ENCODE measurements around the gene TRIO.

- TF ChIP-seq ZFP30 (CRISPR knock-in tag; IDR thresholded peaks at IDR 0.05) = no peak
- no peak for TF ChIP-seq PPARA (CRISPR knock-in tag; IDR thresholded peaks at IDR 0.05; ENCODE audit: borderline replicate concordance)
- no peak for TF ChIP-seq CSDC2 (CRISPR knock-in tag; IDR thresholded peaks at IDR 0.05)
- TF ChIP-seq POU6F1 (CRISPR knock-in tag; IDR thresholded peaks at IDR 0.05; ENCODE audit: borderline replicate concordance, low read depth) = no peak
- TF ChIP-seq TOX (CRISPR knock-in tag; IDR thresholded peaks at IDR 0.05; ENCODE audit: borderline replicate concordance) = no peak; the same call in 1 of the 2 replicates
- TF ChIP-seq RARB (CRISPR knock-in tag; IDR thresholded peaks at IDR 0.05) = no peak
- no peak for TF ChIP-seq CSRNP3 (CRISPR knock-in tag; IDR thresholded peaks at IDR 0.05)
- no peak for TF ChIP-seq ZFP3 (CRISPR knock-in tag; IDR thresholded peaks at IDR 0.05)
- TF ChIP-seq ZNF565 (CRISPR knock-in tag; conservative IDR thresholded peaks at IDR 0.05; ENCODE audit: low read depth) = no peak
- no peak for TF ChIP-seq PATZ1 (CRISPR knock-in tag; IDR thresholded peaks at IDR 0.05; ENCODE audit: borderline replicate concordance)
- TF ChIP-seq CREB5 (CRISPR knock-in tag; IDR thresholded peaks at IDR 0.05; ENCODE audit: low read depth) = no peak
- TF ChIP-seq OSR1 (CRISPR knock-in tag; IDR thresholded peaks at IDR 0.05) = no peak
- TF ChIP-seq ARNTL (CRISPR knock-in tag; IDR thresholded peaks at IDR 0.05; ENCODE audit: borderline replicate concordance, low read depth) = no peak
- TF ChIP-seq ZNF8 (CRISPR knock-in tag; IDR thresholded peaks at IDR 0.05) = no peak
These were observed 299.4 kb downstream of the TRIO start for GRCh38 chr5:14442536-14442935.
